Stimulated activated CD8-positive, alpha-beta memory T cell treated with anti-CD3 and anti-CD28 coated beads, Interleukin-4, amount 100 ng/mL, for 1 hour (primary cell): ENCODE measurements around the gene ANKRD1.
"Not testable (repeated sequence)": the region's sequence is repeated elsewhere in the genome, so short reads cannot be mapped to it uniquely, and the experiment has no call there.

Experiments used
- DNase-seq, 2 donors: peaks; one replicate each; pipeline ENCODE4 v3.0.0-alpha.2; 2020; ENCODE audit warnings: low read depth in 2 of 2, low spot score in 1 of 2

Gene ANKRD1

DNA sequence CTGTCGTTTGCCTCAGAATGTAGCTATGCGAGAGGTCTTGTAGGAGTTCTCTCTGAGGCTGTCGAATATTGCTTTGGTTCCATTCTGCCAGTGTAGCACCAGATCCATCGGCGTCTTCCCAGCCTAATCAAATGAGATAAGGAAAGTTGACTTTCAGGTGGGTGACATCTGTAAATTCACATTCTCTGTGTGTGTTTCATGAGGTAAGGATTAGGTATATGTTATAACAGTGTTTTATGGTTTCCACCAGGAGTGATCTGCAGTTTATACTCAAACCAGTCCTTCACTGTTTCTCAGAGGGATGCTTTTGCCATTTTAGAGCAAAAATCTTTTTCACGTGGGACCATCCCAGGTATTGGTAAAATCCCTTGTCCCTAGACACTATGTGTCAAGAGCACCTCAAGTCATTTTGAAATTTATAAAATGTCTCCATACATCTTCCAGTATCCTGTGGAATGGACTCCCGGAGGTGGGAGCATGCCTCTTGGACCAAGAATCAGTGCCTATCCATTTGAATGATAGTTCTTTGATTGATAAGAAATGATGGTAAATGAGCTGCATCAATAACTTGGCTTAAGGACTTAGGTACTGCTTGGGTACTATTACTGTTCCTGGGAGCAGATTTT lies 7.9 kb downstream of the ANKRD1 start:
- no peak for DNase-seq

DNA sequence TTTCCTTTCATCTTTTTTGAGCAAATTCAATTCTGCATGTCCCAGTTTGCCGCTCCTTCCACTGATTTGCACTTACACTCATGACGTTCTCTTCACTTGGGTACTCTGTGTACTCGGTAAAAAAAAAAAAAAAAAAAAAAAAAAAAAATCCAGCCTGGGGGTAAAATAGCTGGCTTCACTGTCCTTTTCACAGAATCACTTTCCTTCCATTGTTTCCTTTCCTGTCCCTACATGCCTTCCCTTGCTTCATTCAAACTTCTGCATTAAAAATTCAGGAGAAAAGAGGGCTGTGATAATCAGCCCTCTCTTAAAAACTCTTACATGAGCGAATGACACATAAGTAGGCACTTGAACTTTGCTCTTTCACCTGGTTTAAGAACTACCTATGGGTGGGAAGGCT lies 8.7 kb downstream of the ANKRD1 start:
- DNase-seq: no peak

- peak in 1 of 2 donors; percentile 2 for DNase-seq
Observed at GRCh38 chr10:90911133-90912051, 9.5 kb downstream of the ANKRD1 start.

GRCh38 chr10:90906596-90906995 lies 14.3 kb downstream of the ANKRD1 start:
- DNase-seq: no peak

DNA sequence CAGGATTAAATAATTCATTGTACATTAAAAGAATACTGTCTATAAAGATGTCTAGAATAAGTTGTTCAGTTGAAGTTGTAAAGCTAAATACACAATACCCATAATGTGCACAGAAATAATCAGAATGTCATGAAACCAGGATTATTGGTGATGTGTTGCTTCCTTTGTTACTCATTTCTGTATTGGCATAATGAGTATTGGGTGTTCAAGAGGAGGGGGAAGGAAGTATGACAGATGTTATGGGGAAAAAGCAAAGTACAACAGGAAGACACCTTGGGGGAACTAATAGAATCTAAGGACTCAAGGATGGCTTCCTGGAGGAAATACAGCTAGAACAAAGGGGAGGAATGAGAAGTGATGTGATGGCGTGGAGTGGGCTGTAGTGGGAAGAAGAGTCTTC lies 15.0 kb downstream of the ANKRD1 start:
- DNase-seq: no peak

DNA sequence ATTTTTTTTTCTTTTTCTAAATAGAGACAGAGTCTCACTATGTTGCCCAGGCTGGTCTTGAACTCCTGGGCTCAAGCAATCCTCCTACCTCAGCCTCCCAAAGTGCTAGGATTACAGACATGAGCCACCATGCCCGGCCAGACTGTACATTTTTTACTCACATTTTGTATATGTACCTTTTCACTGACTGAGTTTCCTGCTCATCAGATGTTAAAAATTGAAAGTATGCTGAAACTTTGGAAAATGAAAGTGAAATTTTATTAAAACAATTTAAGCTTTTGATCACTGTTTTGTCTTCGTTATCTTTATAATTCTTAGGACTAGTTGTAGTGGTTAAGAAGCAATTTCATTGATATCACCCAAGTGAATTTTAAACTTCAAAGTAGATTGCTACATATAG lies 24.0 kb downstream of the ANKRD1 start:
- not testable (repeated sequence) for DNase-seq

DNA sequence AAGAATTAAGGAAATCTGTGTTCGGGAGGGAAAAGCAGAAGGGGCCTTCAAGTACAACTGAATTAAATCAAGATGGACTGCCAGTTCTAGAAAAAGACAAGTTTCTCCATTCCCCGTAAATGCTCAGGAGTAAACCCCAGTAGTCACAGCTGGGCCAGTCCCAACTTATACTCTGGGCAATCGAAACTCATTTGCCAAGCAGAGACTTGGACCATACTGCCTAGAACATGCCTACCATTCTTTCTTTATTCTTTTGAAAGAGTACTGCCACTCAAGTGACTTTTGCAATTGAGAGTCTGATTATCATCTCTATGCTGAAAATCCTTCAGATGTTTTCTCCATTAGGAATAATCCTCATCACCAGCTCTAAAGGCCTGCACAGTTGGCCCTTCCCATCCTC lies 27.7 kb downstream of the ANKRD1 start:
- DNase-seq: no peak

DNA sequence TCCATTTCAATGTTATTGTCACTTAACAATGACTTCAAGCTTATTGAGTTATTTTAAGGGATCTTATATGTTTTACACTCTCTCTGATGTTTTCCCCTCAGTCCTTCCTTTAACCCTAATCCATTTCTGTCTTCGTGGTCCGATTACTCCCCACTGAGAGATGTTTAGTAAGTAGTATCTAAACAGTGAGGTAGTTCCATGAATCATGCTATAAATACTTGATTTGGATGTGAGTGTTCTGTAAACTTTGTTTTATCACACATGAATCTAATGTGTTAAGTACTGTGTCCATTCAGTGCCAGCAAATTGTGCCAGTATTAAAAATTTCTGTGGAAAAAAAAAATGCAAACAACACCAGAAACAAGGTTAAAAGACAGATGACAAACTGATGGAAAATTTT lies 30.5 kb downstream of the ANKRD1 start:
- DNase-seq: no peak

DNA sequence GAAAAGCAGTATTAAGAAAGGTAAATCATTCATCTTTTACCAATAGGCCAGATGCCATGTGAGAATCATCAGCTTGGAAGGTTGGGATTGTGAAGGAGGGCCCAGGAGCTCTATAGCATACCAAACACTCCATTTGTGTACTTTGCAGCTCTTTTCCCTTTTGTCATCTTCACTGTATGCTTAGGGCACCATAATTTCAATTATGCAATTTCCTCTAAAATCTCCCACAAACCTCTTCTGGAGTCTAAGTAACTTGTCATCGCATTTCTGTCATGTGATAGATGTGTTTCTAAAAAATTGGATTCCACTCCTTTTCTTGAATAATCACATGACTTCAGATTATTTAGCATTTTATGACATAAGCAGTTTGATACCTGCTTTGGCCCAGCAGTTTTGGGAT lies 31.3 kb downstream of the ANKRD1 start:
- no peak for DNase-seq

DNA sequence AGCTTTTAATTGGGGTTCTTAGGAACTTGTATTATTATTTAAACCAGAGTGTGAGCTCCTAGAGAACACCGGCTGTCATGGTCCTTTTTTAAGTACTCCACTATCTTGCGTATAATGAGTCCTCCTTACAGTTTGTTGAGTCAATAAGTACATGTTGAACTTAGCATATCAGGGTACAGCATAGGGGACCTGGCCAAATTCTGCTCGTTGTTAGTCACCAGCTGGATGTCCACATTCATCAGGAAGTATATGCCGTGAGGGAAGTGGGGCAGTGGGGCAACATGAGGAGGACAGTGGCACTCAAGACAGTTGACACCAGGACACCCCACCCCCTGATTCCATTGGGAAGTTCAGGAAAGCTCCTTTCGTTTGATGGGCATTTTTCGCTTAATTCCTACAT lies 32.5 kb downstream of the ANKRD1 start:
- no peak for DNase-seq

DNA sequence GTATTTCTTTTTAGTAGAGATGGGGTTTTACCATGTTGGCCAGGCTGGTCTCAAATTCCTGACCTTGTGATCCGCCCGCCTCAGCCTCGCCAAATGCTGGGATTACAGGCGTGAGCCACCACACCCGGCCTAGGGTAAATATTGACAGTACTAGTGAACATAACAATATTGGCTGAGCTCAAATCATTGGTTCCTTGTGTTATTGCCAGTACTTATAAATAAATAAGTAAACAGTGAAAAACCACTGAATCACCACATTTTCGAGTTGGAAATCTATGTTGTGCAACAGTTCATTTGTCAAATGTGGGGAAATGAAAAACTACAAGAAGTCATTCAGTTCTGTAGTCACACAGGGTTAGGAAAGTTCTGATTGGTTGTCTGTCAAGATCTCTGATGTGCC lies 33.3 kb downstream of the ANKRD1 start:
- no peak for DNase-seq

- no peak for DNase-seq
Observed at GRCh38 chr10:90885176-90885575, 35.7 kb downstream of the ANKRD1 start.

- no peak for DNase-seq
Observed at GRCh38 chr10:90884431-90884830, 36.5 kb downstream of the ANKRD1 start.

DNA sequence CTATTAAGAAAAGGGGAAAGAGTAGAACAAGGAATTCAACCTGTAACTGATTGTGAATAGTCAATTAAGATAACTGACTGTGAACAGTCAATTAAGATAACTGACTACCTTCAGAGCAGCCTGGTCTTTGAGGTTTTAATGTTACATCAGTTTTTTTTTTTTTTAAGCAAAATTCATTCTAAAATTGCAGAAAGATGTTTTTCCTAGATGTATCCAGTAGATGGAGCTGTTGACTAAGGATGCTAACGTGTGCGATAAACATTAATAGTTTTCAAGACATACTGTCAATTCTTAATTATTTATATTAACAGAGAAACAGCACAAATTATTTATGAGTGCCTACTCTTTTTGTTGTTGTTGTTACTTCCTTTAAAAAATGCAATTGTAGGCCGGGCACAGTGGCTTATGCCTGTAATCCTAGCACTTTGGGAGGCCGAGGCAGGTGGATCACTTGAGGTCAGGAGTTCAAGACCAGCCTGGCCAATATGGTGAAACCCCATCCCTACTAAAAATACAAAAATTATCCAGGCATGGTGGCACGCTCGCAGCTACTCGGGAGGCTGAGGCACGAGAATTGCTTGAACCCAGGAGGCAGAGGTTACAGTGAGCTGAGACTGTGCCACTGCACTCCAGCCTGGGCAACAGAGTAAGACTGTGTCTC lies 40.7 kb downstream of the ANKRD1 start:
- not testable (repeated sequence) for DNase-seq

GRCh38 chr10:90879062-90879461 lies 41.8 kb downstream of the ANKRD1 start:
- no peak for DNase-seq

DNA sequence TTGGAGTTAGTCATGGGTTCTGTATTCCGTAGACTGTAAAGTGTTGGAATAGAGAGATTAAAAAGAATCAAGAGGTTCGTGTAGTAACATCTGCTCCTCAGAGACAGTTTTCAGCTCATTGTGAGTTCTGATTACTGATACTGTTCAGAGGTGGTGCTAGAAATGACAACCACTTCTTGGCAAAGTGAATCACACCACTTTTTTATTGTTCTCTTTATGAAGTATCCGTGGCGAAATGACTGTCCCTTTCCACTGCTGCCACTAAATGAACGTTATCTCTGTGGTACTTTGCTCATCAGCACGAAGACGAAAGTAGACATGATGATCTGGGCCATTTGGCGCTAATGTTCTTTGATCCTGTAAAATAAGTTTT lies 48.3 kb downstream of the ANKRD1 start:
- DNase-seq: no peak

GRCh38 chr10:90871766-90872647 lies 48.9 kb downstream of the ANKRD1 start, which contains the start of gene RPP30:
Gene RPP30, plus strand, starts transcription at chr10:90871974. Its CDS starts 13 bp downstream, at chr10:90871987.
- DNase-seq: peak; percentile 37 to 65

DNA sequence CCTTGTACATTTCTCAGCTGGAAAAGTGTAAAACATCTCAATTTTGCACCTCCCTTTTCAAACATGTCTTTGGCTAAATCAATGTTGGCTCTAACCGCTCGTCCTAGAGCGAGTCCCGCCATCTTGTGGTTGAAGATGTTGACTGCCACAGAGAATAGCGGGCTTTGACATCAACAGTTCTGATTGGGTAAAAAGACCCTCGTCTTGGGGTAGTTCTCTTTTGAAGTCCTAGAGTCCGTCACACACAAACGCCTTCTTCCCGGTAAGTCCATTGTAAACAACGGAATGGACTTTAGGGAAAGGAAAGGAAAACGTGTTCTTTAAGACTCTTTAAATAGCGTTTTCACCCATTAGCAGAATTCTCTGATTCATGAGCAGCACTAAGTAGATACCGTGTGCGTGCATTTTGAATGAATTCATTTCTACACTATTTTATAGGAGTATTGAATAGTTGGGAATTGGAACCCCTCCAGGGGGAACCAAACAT lies 49.6 kb downstream of the ANKRD1 start:
- no peak for DNase-seq

GRCh38 chr10:90866050-90866598 lies 54.8 kb downstream of the ANKRD1 start:
- DNase-seq: no peak

- DNase-seq: no peak
Observed at GRCh38 chr10:90865401-90865800, 55.5 kb downstream of the ANKRD1 start.
